ENCODE results near the gene DLG1.

- no peak for TF ChIP-seq POLR2AphosphoS5 (IDR thresholded peaks at IDR 0.05)
- no peak for TF ChIP-seq CTCF (IDR thresholded peaks at IDR 0.05)
- TF ChIP-seq POLR2A (IDR thresholded peaks at IDR 0.05) = no peak
Measured at GRCh38 chr3:197008436-197009209, 289.8 kb downstream of the DLG1 start.

Measured in stomach (tissue), 4 donors.